Parathyroid adenoma (tissue), 2 donors: Measurements from ENCODE around the gene SCFD2.

Experiments used
- H2AFZ ChIP-seq: fragments of 300-600 bp; sonication (generic); one replicate; pipeline ENCODE4 v1.7.0; 2017; ENCODE audit warnings: antibody characterized with exemption, mild to moderate bottlenecking
- H3K27ac ChIP-seq: fragments of 300-600 bp; sonication (generic); one replicate; pipeline ENCODE4 v1.7.0; 2017
- H3K27me3 ChIP-seq: fragments of 300-600 bp; sonication (generic); one replicate; pipeline ENCODE4 v1.7.0; 2017; ENCODE audit warnings: low read length; ENCODE audit not compliant: control insufficient read depth, insufficient read depth
- H3K36me3 ChIP-seq: fragments of 300-600 bp; sonication (generic); one replicate; pipeline ENCODE4 v1.7.0; 2017; ENCODE audit warnings: low read length; ENCODE audit not compliant: control insufficient read depth, insufficient read depth
- H3K4me1 ChIP-seq: fragments of 300-600 bp; sonication (generic); one replicate; pipeline ENCODE4 v1.7.0; 2017; ENCODE audit warnings: control low read depth
- H3K4me2 ChIP-seq: fragments of 300-600 bp; sonication (generic); one replicate; pipeline ENCODE4 v1.7.0; 2017; ENCODE audit warnings: low read length
- H3K4me3 ChIP-seq: fragments of 300-600 bp; sonication (generic); one replicate; pipeline ENCODE4 v1.7.0; 2017; ENCODE audit warnings: low read depth, low read length
- H3K79me2 ChIP-seq: fragments of 300-600 bp; sonication (generic); one replicate; pipeline ENCODE4 v1.7.0; 2017; ENCODE audit warnings: control low read depth
- H3K9ac ChIP-seq: fragments of 300-600 bp; sonication (generic); one replicate; pipeline ENCODE4 v1.7.0; 2017; ENCODE audit warnings: mild to moderate bottlenecking
- H3K9me3 ChIP-seq: fragments of 300-600 bp; sonication (generic); one replicate; pipeline ENCODE4 v1.7.0; 2017; ENCODE audit warnings: low read length; ENCODE audit not compliant: control insufficient read depth
- TF ChIP-seq, protein P1 (sequence below): fragments of 300-600 bp; sonication (generic); IDR thresholded peaks from one replicate; pipeline ENCODE4 v1.7.0; 2017; ENCODE audit warnings: antibody characterized with exemption, mild to moderate bottlenecking
- donor health status: primary hyperparathyroidism.

Gene SCFD2

DNA sequence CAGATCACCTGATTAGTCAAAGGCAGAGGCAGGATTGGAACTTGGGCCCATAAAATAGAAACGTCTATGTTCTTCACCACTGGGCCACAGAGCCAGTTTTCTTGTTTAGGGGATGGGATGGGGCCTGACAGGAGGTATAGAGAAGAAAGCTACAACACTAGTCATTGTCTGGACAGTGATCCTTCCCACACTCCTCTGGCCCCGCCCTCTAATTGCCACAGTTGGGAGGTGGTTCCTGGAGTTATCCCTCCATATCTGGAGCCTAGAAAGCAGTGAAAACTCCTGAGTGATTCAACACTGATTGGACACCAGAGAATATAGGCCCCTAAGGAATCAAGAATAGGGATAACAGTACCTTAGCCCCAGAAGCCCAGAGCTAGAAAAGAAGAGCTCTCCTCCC, 480.9 kb downstream of the SCFD2 start:
- Histone ChIP-seq H2AFZ (no peak overlapping the region), H3K36me3 (no peaks in the 10 kb centered on the region), H3K27ac (no peak overlapping the region)

DNA sequence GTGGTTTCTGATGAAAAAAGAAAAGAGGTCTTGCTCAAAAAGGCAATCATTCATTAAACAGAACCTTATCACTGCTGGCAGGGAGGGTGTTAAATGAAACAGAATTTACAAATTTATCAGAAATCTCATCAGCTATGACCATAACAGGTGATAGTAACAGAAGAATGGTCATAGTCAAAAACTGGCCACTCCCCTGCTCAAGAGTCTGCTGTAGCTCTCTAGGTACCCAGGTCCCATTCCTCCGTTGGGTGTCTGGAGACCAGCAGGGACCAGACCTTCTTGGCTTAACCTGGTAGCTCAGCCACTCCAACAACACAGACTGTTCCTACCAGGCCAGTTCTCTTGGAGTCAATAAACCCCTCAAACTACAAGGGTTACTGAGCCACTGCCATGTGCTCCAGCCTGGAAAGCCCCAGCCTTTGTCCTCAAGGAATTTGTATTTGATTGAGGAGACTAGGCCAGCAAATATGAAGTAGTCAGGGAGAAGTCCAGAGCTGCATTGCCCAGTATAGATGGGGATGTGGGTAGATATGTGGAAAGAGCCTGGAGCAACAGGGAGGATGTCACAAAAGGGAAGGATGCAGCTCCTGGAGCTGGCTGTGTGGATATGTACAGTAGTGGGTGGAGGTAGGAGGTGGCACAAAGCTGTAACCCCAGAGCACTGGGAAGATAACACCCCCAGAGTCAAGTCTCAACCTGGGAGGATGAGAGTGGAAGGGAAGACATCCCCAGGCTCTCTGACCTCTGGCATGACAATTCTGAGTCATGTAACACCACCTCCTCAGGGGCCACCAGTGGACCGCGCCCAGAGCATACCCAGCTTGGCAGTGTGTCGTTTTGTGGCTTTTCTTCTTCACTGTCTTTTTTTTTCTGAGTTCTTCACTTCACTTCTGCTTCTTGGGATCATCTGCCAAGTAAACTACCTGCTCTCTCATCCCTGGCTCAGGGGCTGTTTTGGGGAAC, 481.9 kb downstream of the SCFD2 start:
- H3K36me3 ChIP-seq, result no peaks in the 10 kb centered on the region
- TF ChIP-seq, protein P1, sequence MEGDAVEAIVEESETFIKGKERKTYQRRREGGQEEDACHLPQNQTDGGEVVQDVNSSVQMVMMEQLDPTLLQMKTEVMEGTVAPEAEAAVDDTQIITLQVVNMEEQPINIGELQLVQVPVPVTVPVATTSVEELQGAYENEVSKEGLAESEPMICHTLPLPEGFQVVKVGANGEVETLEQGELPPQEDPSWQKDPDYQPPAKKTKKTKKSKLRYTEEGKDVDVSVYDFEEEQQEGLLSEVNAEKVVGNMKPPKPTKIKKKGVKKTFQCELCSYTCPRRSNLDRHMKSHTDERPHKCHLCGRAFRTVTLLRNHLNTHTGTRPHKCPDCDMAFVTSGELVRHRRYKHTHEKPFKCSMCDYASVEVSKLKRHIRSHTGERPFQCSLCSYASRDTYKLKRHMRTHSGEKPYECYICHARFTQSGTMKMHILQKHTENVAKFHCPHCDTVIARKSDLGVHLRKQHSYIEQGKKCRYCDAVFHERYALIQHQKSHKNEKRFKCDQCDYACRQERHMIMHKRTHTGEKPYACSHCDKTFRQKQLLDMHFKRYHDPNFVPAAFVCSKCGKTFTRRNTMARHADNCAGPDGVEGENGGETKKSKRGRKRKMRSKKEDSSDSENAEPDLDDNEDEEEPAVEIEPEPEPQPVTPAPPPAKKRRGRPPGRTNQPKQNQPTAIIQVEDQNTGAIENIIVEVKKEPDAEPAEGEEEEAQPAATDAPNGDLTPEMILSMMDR, result no peak
- H3K9ac ChIP-seq, result no peak overlapping the region
- no peaks in the 10 kb centered on the region for H3K4me1 ChIP-seq
- H3K79me2 ChIP-seq, result no peaks in the 10 kb centered on the region
- H3K27me3 ChIP-seq, result no peaks in the 10 kb centered on the region
- H2AFZ ChIP-seq, result no peak overlapping the region
- H3K9me3 ChIP-seq, result no peaks in the 10 kb centered on the region
- H3K27ac ChIP-seq, result no peak overlapping the region
- no peak overlapping the region for H3K4me3 ChIP-seq
- H3K4me2 ChIP-seq, result no peak overlapping the region

More for the DNA sequence above, 480.9 kb downstream of the SCFD2 start:
- no peak overlapping the region for H3K9ac ChIP-seq
- H3K4me3 ChIP-seq, result no peak overlapping the region
- TF ChIP-seq, protein P1, result no peak
- H3K79me2 ChIP-seq, result no peaks in the 10 kb centered on the region
- no peaks in the 10 kb centered on the region for H3K27me3 ChIP-seq
- no peaks in the 10 kb centered on the region for H3K4me1 ChIP-seq
- H3K9me3 ChIP-seq, result no peaks in the 10 kb centered on the region
- H3K4me2 ChIP-seq, result no peak overlapping the region

DNA sequence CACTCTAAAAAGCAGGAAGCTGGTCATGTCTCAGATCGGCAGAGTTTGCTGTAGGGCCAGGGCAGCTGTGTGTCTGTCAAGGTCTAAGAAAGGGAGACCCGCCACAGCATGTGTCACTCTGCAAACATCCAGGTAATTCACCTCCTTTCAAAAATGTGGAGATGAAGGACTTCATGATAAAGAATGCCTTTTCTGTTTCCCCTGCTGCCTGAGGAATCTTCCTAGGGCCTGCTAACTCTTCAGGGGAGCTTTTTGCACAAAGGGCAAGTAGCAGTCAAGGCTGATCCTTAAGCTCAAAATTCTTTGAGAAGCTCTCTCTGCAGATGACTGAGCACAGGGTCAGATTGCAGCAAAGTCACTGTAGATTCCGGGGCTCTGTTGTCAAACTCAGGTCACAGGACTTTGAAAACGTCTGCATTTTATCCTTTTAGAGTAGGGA, 482.7 kb downstream of the SCFD2 start:
- Histone ChIP-seq H3K9me3 (no peaks in the 10 kb centered on the region), H3K79me2 (no peaks in the 10 kb centered on the region), H3K4me3 (no peak overlapping the region), H3K4me1 (no peaks in the 10 kb centered on the region), H3K27me3 (no peaks in the 10 kb centered on the region), H3K9ac (no peak overlapping the region), H3K36me3 (no peaks in the 10 kb centered on the region), H3K27ac (no peak overlapping the region), H2AFZ (no peak overlapping the region), H3K4me2 (no peak overlapping the region)
- TF ChIP-seq, protein P1, result no peak

DNA sequence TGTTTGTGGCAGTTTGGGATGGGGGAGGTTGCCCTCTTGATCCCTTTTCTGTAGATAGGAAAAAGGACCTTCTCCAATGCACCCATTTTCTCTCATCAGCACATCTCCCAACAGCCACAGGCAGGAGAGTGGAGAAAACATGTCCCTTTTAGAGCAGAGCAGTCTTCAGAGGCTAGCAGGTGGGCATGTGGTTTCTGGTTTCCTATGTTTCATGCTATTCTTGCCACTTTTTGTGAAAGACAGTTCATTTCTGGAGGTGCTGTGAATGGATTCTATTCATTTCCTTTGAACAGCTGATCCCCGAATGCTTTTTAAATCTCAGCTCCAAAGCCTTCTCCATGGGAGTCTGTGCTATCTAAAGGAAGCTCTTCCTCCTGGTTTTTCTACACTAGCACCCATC, 484.9 kb downstream of the SCFD2 start:
- Histone ChIP-seq H3K9me3 (no peaks in the 10 kb centered on the region), H3K4me3 (no peak overlapping the region), H3K4me1 (no peaks in the 10 kb centered on the region), H2AFZ (no peak overlapping the region), H3K79me2 (no peaks in the 10 kb centered on the region), H3K9ac (no peak overlapping the region), H3K27ac (no peak overlapping the region), H3K4me2 (no peak overlapping the region), H3K27me3 (no peaks in the 10 kb centered on the region), H3K36me3 (no peaks in the 10 kb centered on the region)
- TF ChIP-seq, protein P1, result no peak

DNA sequence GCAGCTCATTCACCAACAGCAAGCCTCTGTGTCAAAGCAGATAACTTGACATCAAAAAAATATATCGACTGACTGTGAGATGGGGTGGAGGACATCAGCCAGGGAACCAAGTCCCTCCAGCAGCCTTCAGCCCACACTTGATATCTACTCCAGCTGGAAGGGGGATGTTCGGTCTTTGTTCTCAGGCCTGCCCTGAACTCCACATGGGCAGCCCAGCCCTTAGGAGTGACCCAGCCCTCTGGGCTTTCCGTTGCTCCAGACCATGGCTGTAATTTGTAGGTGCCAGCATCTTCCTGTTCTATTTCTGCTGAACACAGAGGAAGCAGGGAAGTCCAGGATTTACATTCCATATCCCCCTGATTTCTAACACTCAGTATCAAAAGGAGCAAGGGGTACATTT, 486.4 kb downstream of the SCFD2 start:
- Histone ChIP-seq H3K27ac (no peak overlapping the region), H3K79me2 (no peaks in the 10 kb centered on the region), H3K4me1 (no peaks in the 10 kb centered on the region), H3K9me3 (no peaks in the 10 kb centered on the region), H3K9ac (no peak overlapping the region), H3K27me3 (no peaks in the 10 kb centered on the region), H2AFZ (no peak overlapping the region), H3K36me3 (no peaks in the 10 kb centered on the region), H3K4me2 (no peak overlapping the region), H3K4me3 (no peak overlapping the region)
- TF ChIP-seq, protein P1, result no peak
